ENCODE data around the gene GPR158. TPM values are rescaled to one million over a fixed set of nuclear protein-coding genes. Genes with fewer than 3 reads are reported as not detected.

Gene GPR158
- polyA plus RNA-seq, 4 donors = 0.24 to 0.33 TPM; not detected in 2

DNA sequence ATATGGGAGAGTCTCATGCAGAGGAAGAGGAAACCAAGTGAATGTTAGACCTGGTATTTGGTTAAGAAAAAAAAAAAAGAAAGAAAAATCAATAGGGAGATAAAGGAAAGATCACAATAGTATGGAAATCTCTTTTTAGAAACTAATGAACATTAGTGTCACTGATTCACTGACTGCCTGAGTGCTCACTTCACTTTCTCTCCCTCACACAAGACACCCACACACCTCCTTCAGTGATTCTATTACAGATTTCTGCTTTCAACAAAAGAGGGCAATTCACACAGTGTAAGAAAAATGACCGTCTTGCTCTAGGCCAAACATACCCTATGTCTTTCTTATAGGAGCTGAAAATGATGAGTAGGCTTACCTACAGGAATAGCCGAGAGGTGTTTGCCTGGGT is 6.0 kb downstream of the GPR158 start:
- Histone ChIP-seq H3K9me3 (ENCODE audit: control insufficient read depth in 2 of 2, insufficient read depth in 1 of 2, low read depth in 1 of 2, low read length in 1 of 2) (no peaks in the 10 kb centered on the region), H3K36me3 (ENCODE audit: control insufficient read depth in 3 of 3, insufficient read depth in 2 of 3, low read depth in 1 of 3, low read length in 3 of 3) (no peaks in the 10 kb centered on the region), H3K27me3 (ENCODE audit: control insufficient read depth in 3 of 3, insufficient read depth in 3 of 3, low read length in 3 of 3) (peaks cover 6 to 28% (median 9%) of the 10 kb centered on the region in 3 donors), H3K4me1 (ENCODE audit: control insufficient read depth in 3 of 3, insufficient read depth in 2 of 3, low read depth in 1 of 3, low read length in 2 of 3) (no peaks in the 10 kb centered on the region), H3K27ac (ENCODE audit: low read depth in 1 of 3, low read length in 2 of 3) (no peak overlapping the region), H3K4me3 (ENCODE audit: low read depth in 1 of 3, low read length in 3 of 3) (no peak overlapping the region)
- 38 to 66% (median 49%) methylated on average over 2 of the region's 2 CpGs for WGBS, 3 donors
- DNase-seq = no peak
- no peak for FAIRE-seq

DNA sequence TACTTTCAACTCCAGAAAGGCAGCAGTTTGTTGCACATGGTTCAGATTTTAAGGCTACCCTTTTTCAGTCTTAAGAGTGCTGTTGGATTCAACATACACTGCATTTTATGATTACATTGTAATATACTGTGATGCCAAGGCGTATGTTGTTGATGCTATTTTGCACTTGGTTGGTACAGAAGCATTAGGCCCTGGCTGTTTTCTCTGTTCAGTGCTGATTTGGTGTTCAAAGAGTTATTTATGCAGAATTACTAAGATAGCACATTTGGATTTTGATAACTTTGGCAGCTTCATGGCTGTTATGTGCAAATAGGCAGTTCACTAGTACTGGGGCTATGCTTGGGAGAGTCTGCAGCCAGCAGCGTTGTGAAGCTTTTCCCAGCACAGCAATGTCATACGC is 7.8 kb downstream of the GPR158 start:
- WGBS, 3 donors = 68 to 79% (median 79%) methylated on average over 3 of the region's 3 CpGs
- H3K27ac ChIP-seq (ENCODE audit: low read depth in 1 of 3, low read length in 2 of 3) = no peak overlapping the region
- DNase-seq = no peak
- H3K36me3 ChIP-seq (ENCODE audit: control insufficient read depth in 3 of 3, insufficient read depth in 2 of 3, low read depth in 1 of 3, low read length in 3 of 3) = no peaks in the 10 kb centered on the region
- peaks cover 0 to 9% (median 1%) of the 10 kb centered on the region in 3 donors for H3K27me3 ChIP-seq (ENCODE audit: control insufficient read depth in 3 of 3, insufficient read depth in 3 of 3, low read length in 3 of 3)
- H3K4me3 ChIP-seq (ENCODE audit: low read depth in 1 of 3, low read length in 3 of 3) = no peak overlapping the region
- H3K9me3 ChIP-seq (ENCODE audit: control insufficient read depth in 2 of 2, insufficient read depth in 1 of 2, low read depth in 1 of 2, low read length in 1 of 2) = no peaks in the 10 kb centered on the region
- H3K4me1 ChIP-seq (ENCODE audit: control insufficient read depth in 3 of 3, insufficient read depth in 2 of 3, low read depth in 1 of 3, low read length in 2 of 3) = no peaks in the 10 kb centered on the region
- no peak for FAIRE-seq

DNA sequence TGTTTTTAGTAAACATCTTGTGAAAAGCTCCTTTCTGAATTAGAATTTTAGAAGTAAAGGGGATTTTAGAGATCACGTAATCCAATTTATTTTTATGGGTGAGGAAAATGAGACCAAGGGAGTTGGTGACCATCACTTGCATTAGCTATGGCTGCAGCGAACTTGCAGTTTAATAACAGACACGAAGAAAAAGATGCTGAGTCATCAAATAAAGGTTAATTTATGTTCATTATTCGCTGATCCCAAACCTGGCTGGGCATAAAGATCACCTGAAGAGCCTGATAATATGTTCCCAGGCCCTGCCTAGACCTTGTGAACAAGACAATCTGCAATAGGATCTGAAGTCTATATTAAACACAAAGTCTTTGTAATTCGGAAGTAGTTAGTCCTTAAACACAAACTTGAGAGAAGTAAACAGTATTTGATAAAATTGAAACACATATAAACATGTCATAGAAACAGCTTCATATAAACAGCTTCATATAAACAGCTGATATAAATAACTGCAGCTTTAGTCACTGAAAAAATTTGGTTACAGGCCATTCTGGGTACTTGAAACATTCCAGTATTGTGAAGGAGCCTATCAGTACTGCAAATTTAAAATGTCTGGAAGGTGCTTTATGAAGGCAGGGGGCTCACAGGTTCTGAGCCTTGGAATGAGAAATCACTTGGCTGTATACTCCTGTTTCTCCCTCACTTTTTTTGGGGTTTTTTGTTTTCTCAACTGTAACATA is 16.5 kb downstream of the GPR158 start:
- WGBS, 3 donors = 64 to 75% (median 74%) methylated on average over 5 of the region's 5 CpGs
- Histone ChIP-seq H3K27me3 (ENCODE audit: control insufficient read depth in 3 of 3, insufficient read depth in 3 of 3, low read length in 3 of 3) (no peaks in the 10 kb centered on the region), H3K27ac (ENCODE audit: low read depth in 1 of 3, low read length in 2 of 3) (no peak overlapping the region), H3K4me3 (ENCODE audit: low read depth in 1 of 3, low read length in 3 of 3) (no peak overlapping the region), H3K9me3 (ENCODE audit: control insufficient read depth in 2 of 2, insufficient read depth in 1 of 2, low read depth in 1 of 2, low read length in 1 of 2) (no peaks in the 10 kb centered on the region), H3K4me1 (ENCODE audit: control insufficient read depth in 3 of 3, insufficient read depth in 2 of 3, low read depth in 1 of 3, low read length in 2 of 3) (no peaks in the 10 kb centered on the region), H3K36me3 (ENCODE audit: control insufficient read depth in 3 of 3, insufficient read depth in 2 of 3, low read depth in 1 of 3, low read length in 3 of 3) (no peaks in the 10 kb centered on the region)
- DNase-seq (no peak), FAIRE-seq (no peak)

DNA sequence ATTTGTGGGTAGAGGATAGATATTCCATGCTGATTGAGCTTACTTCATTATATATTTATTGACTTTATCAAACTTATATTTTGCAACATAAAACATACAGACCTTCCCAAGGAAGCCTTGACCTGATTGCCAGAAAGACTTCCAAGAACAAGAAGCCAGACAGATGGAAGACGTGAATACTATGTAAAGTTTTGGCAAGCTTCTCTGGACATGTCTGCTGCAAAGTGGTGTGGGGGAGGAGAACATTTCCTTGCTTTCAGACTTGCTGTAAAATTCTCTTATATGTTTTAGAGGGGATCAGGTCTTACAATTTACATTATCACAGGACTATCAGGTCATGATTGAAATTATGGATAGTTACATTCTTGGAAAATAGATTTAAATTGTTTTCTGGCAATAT is 23.4 kb downstream of the GPR158 start:
- Histone ChIP-seq H3K36me3 (ENCODE audit: control insufficient read depth in 3 of 3, insufficient read depth in 2 of 3, low read depth in 1 of 3, low read length in 3 of 3) (no peaks in the 10 kb centered on the region), H3K27ac (ENCODE audit: low read depth in 1 of 3, low read length in 2 of 3) (no peak overlapping the region), H3K9me3 (ENCODE audit: control insufficient read depth in 2 of 2, insufficient read depth in 1 of 2, low read depth in 1 of 2, low read length in 1 of 2) (no peaks in the 10 kb centered on the region), H3K27me3 (ENCODE audit: control insufficient read depth in 3 of 3, insufficient read depth in 3 of 3, low read length in 3 of 3) (no peaks in the 10 kb centered on the region), H3K4me1 (ENCODE audit: control insufficient read depth in 3 of 3, insufficient read depth in 2 of 3, low read depth in 1 of 3, low read length in 2 of 3) (no peaks in the 10 kb centered on the region), H3K4me3 (ENCODE audit: low read depth in 1 of 3, low read length in 3 of 3) (no peak overlapping the region)
- DNase-seq = no peak
- 23 to 56% (median 38%) methylated on average over 1 of the region's 1 CpG for WGBS, 3 donors
- no peak for FAIRE-seq

DNA sequence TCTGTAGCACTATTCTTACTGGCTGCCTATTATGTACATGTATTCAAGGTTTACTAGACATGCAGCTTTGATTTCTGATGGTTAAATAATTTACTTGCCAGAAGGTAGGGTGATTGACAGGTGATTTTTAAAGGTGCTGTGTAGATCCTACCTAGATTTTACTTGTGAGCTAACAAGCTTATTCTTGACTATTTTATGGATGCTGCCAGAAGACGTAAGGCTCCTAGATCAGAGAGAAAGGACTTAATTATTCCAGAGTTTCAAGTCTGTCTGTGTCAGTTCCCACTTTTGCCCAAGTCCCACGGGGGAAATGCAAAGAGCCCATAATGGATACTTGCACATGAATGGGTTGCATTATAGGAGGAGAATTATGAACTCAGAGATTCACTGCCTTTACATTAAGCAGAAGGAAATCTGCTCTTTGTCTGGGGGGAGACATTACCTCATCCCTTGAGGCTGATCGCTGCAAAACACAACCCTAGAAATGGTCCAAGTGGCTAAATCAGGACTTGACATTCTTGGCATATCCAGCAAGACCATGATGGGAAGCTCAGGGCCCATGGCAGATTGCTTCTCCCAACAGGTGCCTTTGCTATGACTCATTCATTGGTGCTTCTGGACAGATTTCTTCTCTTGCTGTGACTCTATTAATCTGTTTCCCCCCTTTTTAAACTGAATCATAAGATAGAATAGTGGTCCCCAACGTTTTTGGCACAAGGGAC is 32.1 kb downstream of the GPR158 start:
- FAIRE-seq = no peak
- Histone ChIP-seq H3K4me1 (ENCODE audit: control insufficient read depth in 3 of 3, insufficient read depth in 2 of 3, low read depth in 1 of 3, low read length in 2 of 3) (no peaks in the 10 kb centered on the region), H3K9me3 (ENCODE audit: control insufficient read depth in 2 of 2, insufficient read depth in 1 of 2, low read depth in 1 of 2, low read length in 1 of 2) (no peaks in the 10 kb centered on the region), H3K27ac (ENCODE audit: low read depth in 1 of 3, low read length in 2 of 3) (no peak overlapping the region), H3K27me3 (ENCODE audit: control insufficient read depth in 3 of 3, insufficient read depth in 3 of 3, low read length in 3 of 3) (no peaks in the 10 kb centered on the region), H3K4me3 (ENCODE audit: low read depth in 1 of 3, low read length in 3 of 3) (no peak overlapping the region), H3K36me3 (ENCODE audit: control insufficient read depth in 3 of 3, insufficient read depth in 2 of 3, low read depth in 1 of 3, low read length in 3 of 3) (no peaks in the 10 kb centered on the region)
- WGBS, 3 donors = 67 to 72% (median 70%) methylated on average over 4 of the region's 4 CpGs
- no peak for DNase-seq

DNA sequence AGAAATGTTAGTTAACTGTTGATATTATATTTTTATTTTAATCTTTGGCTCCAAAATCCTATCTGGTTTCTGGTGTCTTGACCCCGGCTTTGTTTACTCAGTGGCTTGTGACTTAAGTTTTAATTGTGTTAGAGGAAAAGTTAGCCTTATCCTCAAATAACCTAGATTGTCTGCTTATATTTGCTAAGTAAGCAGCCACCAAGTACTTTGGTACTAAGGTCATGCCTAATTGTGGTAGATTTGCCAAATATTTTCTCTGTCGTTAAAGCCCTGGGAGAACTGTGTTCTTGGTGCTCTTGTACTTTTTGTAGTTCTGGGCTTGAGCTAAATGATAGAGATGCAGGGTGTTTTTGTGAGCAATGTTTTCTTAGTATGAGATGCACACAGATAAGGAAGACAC is 34.8 kb downstream of the GPR158 start:
- H3K27ac ChIP-seq (ENCODE audit: low read depth in 1 of 3, low read length in 2 of 3) = no peak overlapping the region
- no peaks in the 10 kb centered on the region for H3K4me1 ChIP-seq (ENCODE audit: control insufficient read depth in 3 of 3, insufficient read depth in 2 of 3, low read depth in 1 of 3, low read length in 2 of 3)
- FAIRE-seq (no peak), DNase-seq (no peak)
- no peaks in the 10 kb centered on the region for H3K36me3 ChIP-seq (ENCODE audit: control insufficient read depth in 3 of 3, insufficient read depth in 2 of 3, low read depth in 1 of 3, low read length in 3 of 3)
- WGBS, 3 donors = 20 to 43% (median 22%) methylated on average over 2 of the region's 2 CpGs
- H3K4me3 ChIP-seq (ENCODE audit: low read depth in 1 of 3, low read length in 3 of 3) = no peak overlapping the region
- no peaks in the 10 kb centered on the region for H3K9me3 ChIP-seq (ENCODE audit: control insufficient read depth in 2 of 2, insufficient read depth in 1 of 2, low read depth in 1 of 2, low read length in 1 of 2)
- H3K27me3 ChIP-seq (ENCODE audit: control insufficient read depth in 3 of 3, insufficient read depth in 3 of 3, low read length in 3 of 3) = no peaks in the 10 kb centered on the region

DNA sequence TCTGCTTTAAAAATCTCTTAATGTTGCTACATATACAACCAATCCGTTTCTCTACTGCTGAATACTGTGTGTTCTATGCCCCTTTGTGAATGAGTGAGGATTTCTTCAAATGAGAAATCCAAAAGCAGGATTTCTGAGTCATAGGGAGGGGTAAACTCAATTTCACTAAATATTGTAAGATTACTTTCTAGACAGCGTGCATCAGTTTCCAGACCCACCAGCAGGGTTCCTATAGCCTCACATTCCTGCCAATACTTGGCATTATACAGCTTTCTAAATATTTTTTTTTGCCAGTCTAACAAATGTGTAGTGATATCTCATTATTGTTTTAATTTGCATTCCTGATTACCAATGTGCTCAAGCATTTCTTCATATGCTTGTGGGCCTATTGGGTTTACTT is 35.5 kb downstream of the GPR158 start:
- Histone ChIP-seq H3K36me3 (ENCODE audit: control insufficient read depth in 3 of 3, insufficient read depth in 2 of 3, low read depth in 1 of 3, low read length in 3 of 3) (no peaks in the 10 kb centered on the region), H3K27me3 (ENCODE audit: control insufficient read depth in 3 of 3, insufficient read depth in 3 of 3, low read length in 3 of 3) (no peaks in the 10 kb centered on the region), H3K9me3 (ENCODE audit: control insufficient read depth in 2 of 2, insufficient read depth in 1 of 2, low read depth in 1 of 2, low read length in 1 of 2) (no peaks in the 10 kb centered on the region), H3K27ac (ENCODE audit: low read depth in 1 of 3, low read length in 2 of 3) (no peak overlapping the region), H3K4me1 (ENCODE audit: control insufficient read depth in 3 of 3, insufficient read depth in 2 of 3, low read depth in 1 of 3, low read length in 2 of 3) (no peaks in the 10 kb centered on the region), H3K4me3 (ENCODE audit: low read depth in 1 of 3, low read length in 3 of 3) (no peak overlapping the region)
- DNase-seq (no peak), FAIRE-seq (no peak)
- 67 to 72% (median 70%) methylated on average over 2 of the region's 2 CpGs for WGBS, 3 donors

DNA sequence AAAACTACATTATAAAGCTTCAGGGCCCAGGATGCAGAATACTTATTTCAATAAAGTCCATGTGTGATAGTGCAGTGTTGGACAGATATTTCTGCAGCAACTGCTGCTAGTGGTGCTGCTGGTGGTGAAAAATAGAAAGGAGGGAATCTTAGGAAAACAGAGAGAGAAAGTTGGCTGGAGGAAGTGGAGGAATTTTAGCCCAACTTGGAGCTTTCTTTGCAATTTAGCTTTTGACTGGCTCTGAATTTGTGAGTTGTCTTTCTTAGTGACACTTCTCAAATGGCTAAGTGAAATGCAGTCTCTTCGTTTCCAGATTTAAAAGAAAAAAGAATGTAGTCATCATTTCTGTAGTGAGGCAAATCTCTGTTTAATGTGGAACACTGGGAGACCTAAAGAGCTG is 45.4 kb downstream of the GPR158 start:
- Histone ChIP-seq H3K4me3 (ENCODE audit: low read depth in 1 of 3, low read length in 3 of 3) (no peak overlapping the region), H3K36me3 (ENCODE audit: control insufficient read depth in 3 of 3, insufficient read depth in 2 of 3, low read depth in 1 of 3, low read length in 3 of 3) (no peaks in the 10 kb centered on the region), H3K9me3 (ENCODE audit: control insufficient read depth in 2 of 2, insufficient read depth in 1 of 2, low read depth in 1 of 2, low read length in 1 of 2) (no peaks in the 10 kb centered on the region), H3K27me3 (ENCODE audit: control insufficient read depth in 3 of 3, insufficient read depth in 3 of 3, low read length in 3 of 3) (no peaks in the 10 kb centered on the region), H3K27ac (ENCODE audit: low read depth in 1 of 3, low read length in 2 of 3) (no peak overlapping the region), H3K4me1 (ENCODE audit: control insufficient read depth in 3 of 3, insufficient read depth in 2 of 3, low read depth in 1 of 3, low read length in 2 of 3) (no peaks in the 10 kb centered on the region)
- WGBS, 3 donors = 50 to 71% (median 69%) methylated on average over 1 of the region's 1 CpG
- FAIRE-seq (no peak), DNase-seq (no peak)
